H1 (cell line): Measurements from ENCODE around the gene METTL22. TPM values are rescaled to one million over a fixed set of nuclear protein-coding genes. Genes with fewer than 3 reads are reported as not detected.

Source experiments
- CTCF ChIA-PET: fragments of 300-600 bp; sonication (Branson Sonifier 250); formaldehyde crosslinking; loops from one replicate; lab custom pipeline; 2021; ENCODE audit not compliant: partially characterized antibody; lab: Charles Lee
- POLR2A ChIA-PET: fragments of 300-600 bp; sonication (Branson Sonifier 250); formaldehyde crosslinking; loops from one replicate; lab custom pipeline; 2021; ENCODE audit warnings: inconsistent platforms; ENCODE audit not compliant: partially characterized antibody; lab: Charles Lee
- DNase-seq, 2 experiments: peaks; one replicate each; pipeline versions ENCODE4 v3.0.0 to v3.0.0-alpha.2; 2010 to 2022; ENCODE audit warnings: low spot score in 2 of 2, low read depth in 1 of 2, mixed read lengths in 1 of 2
- FAIRE-seq: peaks from 2 replicates; lab custom pipeline; 2011; peaks lifted over from hg19 to GRCh38; lab: Jason Lieb, UNC
- H2AFZ ChIP-seq: 2 replicates; pipeline ENCODE4 v1.8.1; 2012; ENCODE audit warnings: low read length, inconsistent platforms
- H2AK5ac ChIP-seq: 2 replicates; pipeline ENCODE4 v1.6.1; 2013; ENCODE audit warnings: low read depth, low read length
- H2BK120ac ChIP-seq: replicated peaks from 2 replicates; pipeline ENCODE3; 2013; ENCODE audit warnings: low read depth, low read length, inconsistent platforms
- H2BK12ac ChIP-seq: 2 replicates; pipeline ENCODE4 v1.6.1; 2013; ENCODE audit warnings: low read depth, low read length
- H2BK15ac ChIP-seq: 2 replicates; pipeline ENCODE4 v1.6.1; 2013; ENCODE audit warnings: low read length
- H2BK20ac ChIP-seq: 2 replicates; pipeline ENCODE4 v1.6.1; 2013; ENCODE audit warnings: low read length
- H2BK5ac ChIP-seq: 2 replicates; pipeline ENCODE4 v1.6.1; 2013; ENCODE audit warnings: low read depth, low read length
- H3K14ac ChIP-seq: 2 replicates; pipeline ENCODE4 v1.6.1; 2013; ENCODE audit warnings: inconsistent platforms; ENCODE audit not compliant: insufficient read length
- H3K18ac ChIP-seq: 2 replicates; pipeline ENCODE4 v1.6.1; 2013; ENCODE audit warnings: low read length; ENCODE audit errors: extremely low read depth
- H3K23ac ChIP-seq: 2 replicates; pipeline ENCODE4 v1.6.1; 2013; ENCODE audit warnings: inconsistent platforms; ENCODE audit not compliant: insufficient read length
- H3K23me2 ChIP-seq: 2 replicates; pipeline ENCODE4 v1.6.1; 2013; ENCODE audit warnings: low read depth, low read length
- H3K27ac ChIP-seq: 2 replicates; pipeline ENCODE4 v1.6.1; 2011; ENCODE audit warnings: low read depth, low read length, inconsistent platforms
- H3K27me3 ChIP-seq, 4 experiments: replicated peaks in 1 of 4; 1 replicate in 1 of 4; 2 replicates in 3 of 4; pipeline versions ENCODE4 v1.6.1 to v1.8.1; 2011 to 2013; ENCODE audit warnings: low read length in 3 of 4, mild to moderate bottlenecking in 3 of 4, inconsistent platforms in 2 of 4, mixed read lengths in 2 of 4, moderate library complexity in 1 of 4; ENCODE audit not compliant: control insufficient read depth in 3 of 4, insufficient read depth in 3 of 4; ENCODE audit errors: extremely low read depth in 1 of 4
- H3K36me3 ChIP-seq, 4 experiments: 2 replicates each; pipeline versions ENCODE4 v1.6.1 to v1.8.1; 2011 to 2013; ENCODE audit warnings: mild to moderate bottlenecking in 4 of 4, low read length in 3 of 4, moderate library complexity in 2 of 4, control low read depth in 1 of 4, inconsistent platforms in 1 of 4; ENCODE audit not compliant: insufficient read depth in 4 of 4, control insufficient read depth in 2 of 4
- H3K4ac ChIP-seq: replicated peaks from 2 replicates; pipeline ENCODE3; 2013; ENCODE audit warnings: low read length, low read depth, mixed read lengths, inconsistent platforms; ENCODE audit not compliant: insufficient read length
- H3K4me1 ChIP-seq, 4 experiments: replicated peaks in 1 of 4; 1 replicate in 1 of 4; 2 replicates in 3 of 4; pipeline versions ENCODE4 v1.6.1 to v1.8.1; 2011 to 2013; ENCODE audit warnings: low read length in 3 of 4, inconsistent platforms in 2 of 4, mixed read lengths in 1 of 4; ENCODE audit not compliant: insufficient read depth in 4 of 4, control insufficient read depth in 3 of 4
- H3K4me2 ChIP-seq, 2 experiments: 2 replicates each; pipeline versions ENCODE4 v1.6.1 to v1.8.1; 2011 to 2013; ENCODE audit warnings: low read depth in 2 of 2, low read length in 2 of 2, control low read depth in 1 of 2, inconsistent platforms in 1 of 2, mild to moderate bottlenecking in 1 of 2; ENCODE audit not compliant: insufficient read depth in 1 of 2
- H3K4me3 ChIP-seq, 4 experiments: fragments of 200-600, 300-600 bp in 1 of 4; sonication (generic), shearing (Covaris generic), sonication (Bioruptor Twin) in 1 of 4; 2 replicates each; pipeline versions ENCODE4 v1.5.1 to v1.8.1; 2011 to 2016; ENCODE audit warnings: low read length in 4 of 4, low read depth in 3 of 4, control low read depth in 2 of 4, inconsistent platforms in 2 of 4, mild to moderate bottlenecking in 2 of 4, mixed read lengths in 1 of 4, moderate library complexity in 1 of 4; ENCODE audit not compliant: insufficient read depth in 2 of 4; ENCODE audit errors: extremely low read depth in 1 of 4
- H3K56ac ChIP-seq: replicated peaks from 2 replicates; pipeline ENCODE3; 2013; ENCODE audit warnings: low read depth, mild to moderate bottlenecking, mixed read lengths, low read length, inconsistent platforms; ENCODE audit not compliant: insufficient read length
- H3K79me1 ChIP-seq: 2 replicates; pipeline ENCODE4 v1.6.1; 2013; ENCODE audit warnings: low read depth, low read length, control low read depth
- H3K79me2 ChIP-seq, 2 experiments: 2 replicates each; pipeline versions ENCODE4 v1.6.1 to v1.8.1; 2012 to 2013; ENCODE audit warnings: low read length in 2 of 2, mild to moderate bottlenecking in 2 of 2, inconsistent platforms in 1 of 2; ENCODE audit not compliant: insufficient read depth in 2 of 2, control insufficient read depth in 1 of 2
- H3K9ac ChIP-seq, 4 experiments: replicated peaks in 1 of 4; 1 replicate in 1 of 4; 2 replicates in 3 of 4; pipeline versions ENCODE4 v1.6.1 to v1.8.1; 2011 to 2013; ENCODE audit warnings: low read depth in 3 of 4, low read length in 3 of 4, control low read depth in 2 of 4, mild to moderate bottlenecking in 2 of 4, moderate library complexity in 2 of 4, inconsistent platforms in 1 of 4; ENCODE audit errors: extremely low read depth in 1 of 4
- H3K9me3 ChIP-seq, 2 experiments: 2 replicates each; pipeline versions ENCODE4 v1.6.1 to v1.8.1; 2012 to 2013; ENCODE audit warnings: mild to moderate bottlenecking in 2 of 2, moderate library complexity in 2 of 2, control low read depth in 1 of 2, inconsistent platforms in 1 of 2, low read depth in 1 of 2, low read length in 1 of 2, mixed read lengths in 1 of 2; ENCODE audit not compliant: insufficient read depth in 2 of 2
- H4K20me1 ChIP-seq, 2 experiments: replicated peaks in 1 of 2; 2 replicates each; pipeline versions ENCODE3 to v1.8.1; 2011 to 2013; ENCODE audit warnings: inconsistent platforms in 2 of 2, low read length in 2 of 2, mild to moderate bottlenecking in 1 of 2; ENCODE audit not compliant: insufficient read depth in 2 of 2, control insufficient read depth in 1 of 2
- H4K5ac ChIP-seq: 2 replicates; pipeline ENCODE4 v1.6.1; 2013; ENCODE audit warnings: low read length, low read depth, mixed read lengths, inconsistent platforms; ENCODE audit not compliant: insufficient read length
- H4K8ac ChIP-seq: 2 replicates; pipeline ENCODE4 v1.8.0; 2013; ENCODE audit warnings: mild to moderate bottlenecking, moderate library complexity, low read length, inconsistent platforms; ENCODE audit not compliant: insufficient read depth; ENCODE audit errors: extremely low read depth
- H4K91ac ChIP-seq: replicated peaks from 2 replicates; pipeline ENCODE3; 2013; ENCODE audit warnings: low read length, mixed read lengths, inconsistent platforms; ENCODE audit not compliant: insufficient read length
- BACH1 ChIP-seq: IDR thresholded peaks from 2 replicates; pipeline ENCODE4 v1.6.1; 2012; ENCODE audit warnings: low read length, improper control_type of control experiment
- BCL11A ChIP-seq, 2 experiments: IDR thresholded peaks; one replicate each; pipeline ENCODE4 v1.6.1; 2011; ENCODE audit warnings: low read depth in 2 of 2, low read length in 2 of 2, mild to moderate bottlenecking in 2 of 2
- BRCA1 ChIP-seq: IDR thresholded peaks from 2 replicates; pipeline ENCODE4 v1.6.1; 2012; ENCODE audit warnings: low read depth, low read length, improper control_type of control experiment
- CBX8 ChIP-seq: fragments of 300-800, 300-1000 bp; sonication (generic); IDR thresholded peaks from 2 replicates; pipeline ENCODE4 v1.7.1; 2016; ENCODE audit warnings: low read depth, low read length, borderline replicate concordance
- CEBPB ChIP-seq: IDR thresholded peaks from 2 replicates; pipeline ENCODE4 v1.6.1; 2012; ENCODE audit warnings: low read depth, low read length
- CTCF ChIP-seq, 3 experiments: IDR thresholded peaks; 1 replicate in 2 of 3; 2 replicates in 1 of 3; pipeline versions ENCODE4 v1.5.1 to v1.6.1; 2011; ENCODE audit warnings: low read length in 3 of 3, mild to moderate bottlenecking in 3 of 3, inconsistent platforms in 2 of 3, low read depth in 1 of 3, moderate library complexity in 1 of 3; ENCODE audit not compliant: insufficient read depth in 1 of 3; ENCODE audit errors: control extremely low read depth in 1 of 3
- GABPA ChIP-seq: IDR thresholded peaks from 2 replicates; pipeline ENCODE4 v1.6.1; 2011; ENCODE audit warnings: mild to moderate bottlenecking, low read length, moderate library complexity, borderline replicate concordance; ENCODE audit not compliant: insufficient read depth
- HDAC6 ChIP-seq: IDR thresholded peaks from one replicate; pipeline ENCODE4 v1.7.1; 2012; ENCODE audit warnings: low read depth, mild to moderate bottlenecking, inconsistent platforms, low read length, moderate library complexity
- JUND ChIP-seq: IDR thresholded peaks from 2 replicates; pipeline ENCODE4 v1.6.1; 2011; ENCODE audit warnings: mild to moderate bottlenecking, improper control_type of control experiment, low read length
- MAFK ChIP-seq: IDR thresholded peaks from 2 replicates; pipeline ENCODE4 v1.6.1; 2012; ENCODE audit warnings: low read depth, mild to moderate bottlenecking, improper control_type of control experiment, low read length
- PHF8 ChIP-seq: fragments of 200-600 bp; sonication (generic); conservative IDR thresholded peaks from 2 replicates; pipeline ENCODE4 v1.7.1; 2012; ENCODE audit warnings: low read depth, mild to moderate bottlenecking, inconsistent platforms, low read length, moderate library complexity
- SAP30 ChIP-seq: fragments of 300-600 bp; sonication (generic); IDR thresholded peaks from 2 replicates; pipeline ENCODE4 v1.7.1; 2012; ENCODE audit warnings: low read length, moderate library complexity, mild to moderate bottlenecking, inconsistent platforms; ENCODE audit not compliant: insufficient read depth, insufficient replicate concordance
- WGBS, 2 experiments: shearing (Covaris generic) in 1 of 2; methylation state at CpG; one replicate each; pipeline versions ENCODE4 v1.1.6 to v1.1.7; 2013 to 2015; ENCODE audit warnings: low lambda C conversion rate in 2 of 2, mixed read lengths in 2 of 2, inconsistent platforms in 1 of 2, low coverage in 1 of 2, missing lambda C conversion rate in 1 of 2; ENCODE audit not compliant: insufficient replicate concordance in 2 of 2, insufficient coverage in 1 of 2, insufficient read length in 1 of 2; ENCODE audit errors: extremely low coverage in 1 of 2, missing lambda C conversion rate in 1 of 2; 5-methylcytosine and 5-hydroxymethylcytosine counted together
- polyA plus RNA-seq, 7 experiments: library from polyadenylated mRNA; depleted of rRNA in 3 of 7; stranded (reverse) in 5 of 7; unstranded in 2 of 7; fragments of >200 nt in 5 of 7; fragments of 200-250 nt in 2 of 7; gene quantifications; 1 replicate in 5 of 7; 2 replicates in 1 of 7; 4 replicates in 1 of 7; pipeline versions ENCODE4 v1.2.1 to v1.2.3, GENCODE V29; 2011 to 2013; ENCODE audit warnings: missing spikeins in 2 of 7, mixed read lengths in 2 of 7
- total RNA-seq: library from RNA; stranded (reverse); fragmentation: NEBNext Ultra II Directional; extraction: Animal tissue kit (Norgen Biotek cat#: 25700); gene quantifications from 2 replicates; pipeline ENCODE4 v1.2.1, GENCODE V29; 2021

The METTL22 gene
- total and polyA plus RNA-seq, 2 of the 8 experiments (the other 6 are each of a cell fraction or from before 2014, with no cell fraction given) = 56.7 to 85.2 TPM

DNA sequence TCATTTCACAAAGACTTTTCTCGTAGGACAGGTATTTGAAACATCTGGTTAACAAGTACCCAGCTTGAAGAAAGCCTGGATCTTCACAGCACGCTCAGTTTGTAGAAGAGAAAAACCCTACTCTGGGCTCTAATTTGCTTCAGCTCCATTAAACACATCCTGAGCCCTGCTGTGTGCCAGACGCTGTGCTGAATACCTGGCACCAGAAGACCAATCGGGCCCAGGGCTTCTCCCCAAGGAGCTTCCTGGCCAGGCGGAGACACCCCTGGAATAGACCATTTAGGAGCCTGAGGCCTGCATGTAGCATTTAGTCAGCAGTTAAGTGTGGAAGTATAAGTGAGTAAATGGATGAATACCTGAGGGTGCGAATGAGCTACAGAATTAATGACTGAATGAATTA is 44.0 kb downstream of the METTL22 start:
- no peaks in the 10 kb centered on the region for H4K20me1 ChIP-seq
- H3K23me2 ChIP-seq = no peaks in the 10 kb centered on the region
- no peak overlapping the region for H3K56ac ChIP-seq
- H2BK120ac ChIP-seq = no peak overlapping the region
- peaks cover 0 to 3% (median 0%) of the 10 kb centered on the region in 4 experiments; a peak in 2 of 7 replicates for H3K4me1 ChIP-seq
- H2BK15ac ChIP-seq = no peak overlapping the region
- peak overlapping the region in 1 of 2 experiments; percentile 3; a peak in 1 of 4 replicates for H3K4me2 ChIP-seq
- no peak overlapping the region for H2AFZ ChIP-seq
- WGBS, 2 experiments = 58% methylated on average over 6 of the region's 6 CpGs; no CpG with 5 or more reads in 1 of the 2 experiments
- no peak overlapping the region for H3K9ac ChIP-seq
- H3K14ac ChIP-seq = no peak overlapping the region
- POLR2A ChIA-PET = interaction anchor here (0.7 to 1.3 kb wide), 4 partner anchors 8 to 219 kb away, joined by 3 to 4 read pairs (median 4); no protein-coding TSS in a partner anchor
- no peak overlapping the region for H2AK5ac ChIP-seq
- FAIRE-seq = no peak
- H3K79me2 ChIP-seq = no peaks in the 10 kb centered on the region
- H3K79me1 ChIP-seq = no peaks in the 10 kb centered on the region
- H3K18ac ChIP-seq = no peak overlapping the region
- no peak overlapping the region for H3K23ac ChIP-seq
- DNase-seq = no peak
- no peak overlapping the region for H4K91ac ChIP-seq
- H4K8ac ChIP-seq = peak overlapping the region; percentile 28; the same call in 1 of the 2 replicates
- H3K27me3 ChIP-seq = no peaks in the 10 kb centered on the region
- H2BK12ac ChIP-seq = no peak overlapping the region
- H4K5ac ChIP-seq = no peak overlapping the region
- no peaks in the 10 kb centered on the region for H3K36me3 ChIP-seq
- no peak overlapping the region for H3K27ac ChIP-seq
- CTCF ChIA-PET = interaction anchor here (0.6 to 27.6 kb wide), 15 partner anchors 9 to 390 kb away, joined by 3 to 404 read pairs (median 3); partner anchors contain the start of genes PMM2 and TMEM186
- H3K4ac ChIP-seq = no peak overlapping the region
- no peak overlapping the region for H3K4me3 ChIP-seq
- H2BK20ac ChIP-seq = no peak overlapping the region
- no peaks in the 10 kb centered on the region for H3K9me3 ChIP-seq
- no peak overlapping the region for H2BK5ac ChIP-seq
- TF ChIP-seq BRCA1 (no peak), CTCF (IDR thresholded peaks at IDR 0.05; ENCODE audit: control extremely low read depth in 1 of 3, insufficient read depth in 1 of 3, low read depth in 1 of 3, low read length in 3 of 3) (no peak), JUND (no peak), CBX8 (no peak), MAFK (no peak), BACH1 (no peak), BCL11A (IDR thresholded peaks at IDR 0.05; ENCODE audit: low read depth in 2 of 2, low read length in 2 of 2) (no peak), GABPA (no peak), PHF8 (no peak), HDAC6 (no peak), CEBPB (no peak), SAP30 (no peak)
